Keratinocyte (primary cell): ENCODE results near the gene AKR1E2. TPM values are rescaled to one million over a fixed set of nuclear protein-coding genes. Genes with fewer than 3 reads are reported as not detected.

Source experiments
- DNase-seq: peaks from one replicate; pipeline ENCODE4 v3.0.0-alpha.2; 2011; ENCODE audit warnings: low read depth, missing footprints, low spot score
- FAIRE-seq: peaks from 2 replicates; lab custom pipeline; 2011; peaks lifted over from hg19 to GRCh38; lab: Jason Lieb, UNC
- H2AFZ ChIP-seq: 2 replicates; pipeline ENCODE4 v1.6.0; 2012; ENCODE audit warnings: low read length, control low read depth, inconsistent platforms; ENCODE audit not compliant: control insufficient read depth
- H3K27ac ChIP-seq: 2 replicates; pipeline ENCODE4 v1.5.1; 2011; ENCODE audit warnings: low read length; ENCODE audit not compliant: control insufficient read depth, insufficient read depth
- H3K27me3 ChIP-seq: 3 replicates; pipeline ENCODE4 v1.6.0; 2011; ENCODE audit warnings: low read length; ENCODE audit not compliant: control insufficient read depth, insufficient read depth; ENCODE audit errors: extremely low read depth
- H3K36me3 ChIP-seq, 2 experiments: 2 replicates in 1 of 2; 3 replicates in 1 of 2; pipeline ENCODE4 v1.5.1; 2011; ENCODE audit warnings: low read length in 2 of 2, mild to moderate bottlenecking in 1 of 2; ENCODE audit not compliant: control insufficient read depth in 2 of 2, insufficient read depth in 2 of 2; ENCODE audit errors: extremely low read depth in 1 of 2
- H3K4me1 ChIP-seq: 3 replicates; pipeline ENCODE4 v1.5.1; 2011; ENCODE audit warnings: low read length; ENCODE audit not compliant: control insufficient read depth, insufficient read depth; ENCODE audit errors: extremely low read depth
- H3K4me2 ChIP-seq: 3 replicates; pipeline ENCODE4 v1.6.0; 2011; ENCODE audit warnings: low read depth, low read length; ENCODE audit not compliant: control insufficient read depth, insufficient read depth; ENCODE audit errors: extremely low read depth
- H3K4me3 ChIP-seq, 3 experiments: fragments of 200-600 bp in 1 of 3; sonication (generic) in 1 of 3; 2 replicates in 2 of 3; 3 replicates in 1 of 3; pipeline ENCODE4 v1.5.1; 2011 to 2016; ENCODE audit warnings: low read length in 3 of 3, mild to moderate bottlenecking in 3 of 3, control low read depth in 2 of 3, inconsistent platforms in 1 of 3, low read depth in 1 of 3, mixed read lengths in 1 of 3, mixed run types in 1 of 3, moderate library complexity in 1 of 3; ENCODE audit not compliant: control insufficient read depth in 2 of 3, insufficient read depth in 2 of 3; ENCODE audit errors: extremely low read depth in 1 of 3
- H3K79me2 ChIP-seq: 2 replicates; pipeline ENCODE4 v1.6.0; 2012; ENCODE audit warnings: low read length; ENCODE audit not compliant: control insufficient read depth, insufficient read depth
- H3K9ac ChIP-seq: 3 replicates; pipeline ENCODE4 v1.6.0; 2011; ENCODE audit warnings: low read length; ENCODE audit not compliant: control insufficient read depth, insufficient read depth; ENCODE audit errors: extremely low read depth
- H3K9me1 ChIP-seq: 3 replicates; pipeline ENCODE4 v1.6.0; 2011; ENCODE audit warnings: low read length; ENCODE audit not compliant: control insufficient read depth, insufficient read depth; ENCODE audit errors: extremely low read depth
- H3K9me3 ChIP-seq: 2 replicates; pipeline ENCODE4 v1.5.1; 2012; ENCODE audit warnings: low read depth, low read length; ENCODE audit not compliant: control insufficient read depth
- H4K20me1 ChIP-seq: 3 replicates; pipeline ENCODE4 v1.6.0; 2011; ENCODE audit warnings: low read length; ENCODE audit not compliant: control insufficient read depth, insufficient read depth; ENCODE audit errors: extremely low read depth
- EZH2 ChIP-seq: IDR thresholded peaks from one replicate; pipeline ENCODE4 v1.6.1; 2012; ENCODE audit warnings: inconsistent platforms, mild to moderate bottlenecking, low read length, moderate library complexity
- dilution Hi-C: fragments of 300-500 bp; cut with MboI; formaldehyde crosslinking; loops from one replicate; pipeline ENCODE4 v1.7.0; 2020; ENCODE audit warnings: low sequenced_read_pairs; ENCODE audit not compliant: extremely low pct_ligation_motif_present
- polyA plus RNA-seq, 5 experiments: library from polyadenylated mRNA; depleted of rRNA in 3 of 5; stranded (reverse) in 3 of 5; stranded (forward) in 1 of 5; unstranded in 1 of 5; fragments of >200 nt; gene quantifications; 1 replicate in 1 of 5; 2 replicates in 3 of 5; 3 replicates in 1 of 5; pipeline versions ENCODE4 v1.2.1 to v1.2.3, GENCODE V29; 2011 to 2012; ENCODE audit warnings: missing spikeins in 2 of 5, low read depth in 1 of 5, low replicate concordance in 1 of 5
- TF ChIP-seq, protein P1 (sequence below), 3 experiments: IDR thresholded peaks in 1 of 3; conservative IDR thresholded peaks in 1 of 3; optimal IDR thresholded peaks in 1 of 3; 2 replicates in 2 of 3; 3 replicates in 1 of 3; pipeline versions ENCODE3 to v1.5.1; 2011; ENCODE audit warnings: low read length in 3 of 3, mild to moderate bottlenecking in 3 of 3, moderate library complexity in 2 of 3, control low read depth in 1 of 3, inconsistent platforms in 1 of 3; ENCODE audit not compliant: insufficient read depth in 2 of 3; ENCODE audit errors: extremely low read depth in 1 of 3

Gene AKR1E2
- polyA plus RNA-seq, 1 donor (not counting 4 experiments of a cell fraction or from before 2014, with no cell fraction given): 1.9 TPM

- Histone ChIP-seq H2AFZ (no peak overlapping the region), H3K36me3 (no peaks in the 10 kb centered on the region)
These were observed 17.6 kb downstream of the AKR1E2 start for GRCh38 chr10:4843525-4844180.

DNA sequence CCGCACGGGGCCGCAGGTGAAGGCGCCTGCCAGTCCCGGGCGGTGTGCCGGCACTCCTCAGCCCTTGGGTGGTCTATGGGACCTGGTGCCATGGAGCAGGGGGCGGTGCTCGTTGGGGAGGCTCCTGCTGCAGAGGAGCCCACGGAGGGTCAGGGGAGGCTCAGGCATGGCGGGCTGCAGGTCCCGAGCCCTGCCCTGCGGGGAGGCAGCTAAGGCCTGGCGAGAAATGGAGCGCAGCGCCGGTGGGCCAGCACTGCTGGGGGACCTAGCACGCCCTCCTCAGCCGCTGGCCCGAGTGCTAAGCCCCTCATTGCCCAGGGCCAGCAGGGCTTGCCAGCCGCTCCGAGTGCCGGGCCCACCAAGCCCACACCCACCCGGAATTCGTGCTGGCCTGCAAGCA lies 18.9 kb downstream of the AKR1E2 start:
- no peaks in the 10 kb centered on the region for H4K20me1 ChIP-seq
- H3K4me2 ChIP-seq: no peak overlapping the region
- H3K9ac ChIP-seq: no peak overlapping the region
- no peaks in the 10 kb centered on the region for H3K27me3 ChIP-seq
- H3K27ac ChIP-seq: no peak overlapping the region
- H3K79me2 ChIP-seq: no peaks in the 10 kb centered on the region
- H3K36me3 ChIP-seq: no peaks in the 10 kb centered on the region
- H3K9me3 ChIP-seq: no peaks in the 10 kb centered on the region
- dilution Hi-C loops: no loop called here
- FAIRE-seq (no peak), DNase-seq (no peak)
- H2AFZ ChIP-seq: no peak overlapping the region
- peaks cover 12% of the 10 kb centered on the region for H3K4me1 ChIP-seq
- no peak overlapping the region for H3K4me3 ChIP-seq
- no peaks in the 10 kb centered on the region for H3K9me1 ChIP-seq
- TF ChIP-seq, protein P1, sequence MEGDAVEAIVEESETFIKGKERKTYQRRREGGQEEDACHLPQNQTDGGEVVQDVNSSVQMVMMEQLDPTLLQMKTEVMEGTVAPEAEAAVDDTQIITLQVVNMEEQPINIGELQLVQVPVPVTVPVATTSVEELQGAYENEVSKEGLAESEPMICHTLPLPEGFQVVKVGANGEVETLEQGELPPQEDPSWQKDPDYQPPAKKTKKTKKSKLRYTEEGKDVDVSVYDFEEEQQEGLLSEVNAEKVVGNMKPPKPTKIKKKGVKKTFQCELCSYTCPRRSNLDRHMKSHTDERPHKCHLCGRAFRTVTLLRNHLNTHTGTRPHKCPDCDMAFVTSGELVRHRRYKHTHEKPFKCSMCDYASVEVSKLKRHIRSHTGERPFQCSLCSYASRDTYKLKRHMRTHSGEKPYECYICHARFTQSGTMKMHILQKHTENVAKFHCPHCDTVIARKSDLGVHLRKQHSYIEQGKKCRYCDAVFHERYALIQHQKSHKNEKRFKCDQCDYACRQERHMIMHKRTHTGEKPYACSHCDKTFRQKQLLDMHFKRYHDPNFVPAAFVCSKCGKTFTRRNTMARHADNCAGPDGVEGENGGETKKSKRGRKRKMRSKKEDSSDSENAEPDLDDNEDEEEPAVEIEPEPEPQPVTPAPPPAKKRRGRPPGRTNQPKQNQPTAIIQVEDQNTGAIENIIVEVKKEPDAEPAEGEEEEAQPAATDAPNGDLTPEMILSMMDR (optimal IDR thresholded peaks at IDR 0.05 in 1 of 3, IDR thresholded peaks at IDR 0.05 in 1 of 3, conservative IDR thresholded peaks at IDR 0.05 in 1 of 3; ENCODE audit: extremely low read depth in 1 of 3, insufficient read depth in 2 of 3, low read length in 3 of 3): no peak
- no peak for TF ChIP-seq EZH2

More at GRCh38 chr10:4843525-4844180, 17.6 kb downstream of the AKR1E2 start:
- no peak overlapping the region for H3K4me3 ChIP-seq
- H3K9me1 ChIP-seq: no peaks in the 10 kb centered on the region
- TF ChIP-seq, protein P1 (optimal IDR thresholded peaks at IDR 0.05 in 1 of 3, IDR thresholded peaks at IDR 0.05 in 1 of 3, conservative IDR thresholded peaks at IDR 0.05 in 1 of 3; ENCODE audit: extremely low read depth in 1 of 3, insufficient read depth in 2 of 3, low read length in 3 of 3): no peak
- TF ChIP-seq EZH2: no peak
- H3K79me2 ChIP-seq: no peaks in the 10 kb centered on the region
- H3K9me3 ChIP-seq: no peaks in the 10 kb centered on the region
- H3K4me1 ChIP-seq: peaks cover 7% of the 10 kb centered on the region
- dilution Hi-C loops: no loop called here
- no peak overlapping the region for H3K27ac ChIP-seq
- no peaks in the 10 kb centered on the region for H3K27me3 ChIP-seq
- no peak for FAIRE-seq
- no peak for DNase-seq
- no peak overlapping the region for H3K9ac ChIP-seq
- no peak overlapping the region for H3K4me2 ChIP-seq
- no peaks in the 10 kb centered on the region for H4K20me1 ChIP-seq
